ENCODE results near the gene DACT2.
"Not testable (repeated sequence)": the region's sequence is repeated elsewhere in the genome, so short reads cannot be mapped to it uniquely, and the experiment has no call there.

Gene DACT2

GRCh38 chr6:168280020-168280898, 39.3 kb downstream of the DACT2 start:
- DNase-seq, result no peak

- DNase-seq, result no peak
Measured at GRCh38 chr6:168279403-168279935, 40.1 kb downstream of the DACT2 start.

- DNase-seq, result no peak
Measured at GRCh38 chr6:168278904-168279303, 40.7 kb downstream of the DACT2 start.

- DNase-seq, result no peak
Measured at GRCh38 chr6:168277274-168277669, 42.3 kb downstream of the DACT2 start.

- no peak for DNase-seq
Measured at GRCh38 chr6:168276576-168277273, 42.9 kb downstream of the DACT2 start.

DNA sequence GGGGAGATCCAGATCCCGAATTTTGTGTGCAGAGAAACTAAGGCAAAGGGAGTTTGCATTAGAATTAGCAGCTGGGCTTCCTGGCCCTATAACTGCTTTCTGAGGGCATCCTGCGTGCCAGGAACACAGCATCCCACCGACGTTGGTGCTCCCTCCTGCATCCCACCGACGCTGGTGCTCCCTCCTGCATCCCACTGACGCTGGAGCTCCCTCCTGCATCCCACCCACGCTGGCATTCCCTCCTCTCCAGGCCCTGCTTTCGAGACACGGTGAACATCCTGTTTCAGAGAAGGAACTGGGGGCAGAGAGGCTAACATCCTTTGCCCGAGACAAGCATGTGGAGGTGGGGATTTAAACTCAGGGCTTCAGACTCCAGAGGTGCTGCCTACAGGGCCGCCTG, 44.4 kb downstream of the DACT2 start:
- DNase-seq, result no peak

DNA sequence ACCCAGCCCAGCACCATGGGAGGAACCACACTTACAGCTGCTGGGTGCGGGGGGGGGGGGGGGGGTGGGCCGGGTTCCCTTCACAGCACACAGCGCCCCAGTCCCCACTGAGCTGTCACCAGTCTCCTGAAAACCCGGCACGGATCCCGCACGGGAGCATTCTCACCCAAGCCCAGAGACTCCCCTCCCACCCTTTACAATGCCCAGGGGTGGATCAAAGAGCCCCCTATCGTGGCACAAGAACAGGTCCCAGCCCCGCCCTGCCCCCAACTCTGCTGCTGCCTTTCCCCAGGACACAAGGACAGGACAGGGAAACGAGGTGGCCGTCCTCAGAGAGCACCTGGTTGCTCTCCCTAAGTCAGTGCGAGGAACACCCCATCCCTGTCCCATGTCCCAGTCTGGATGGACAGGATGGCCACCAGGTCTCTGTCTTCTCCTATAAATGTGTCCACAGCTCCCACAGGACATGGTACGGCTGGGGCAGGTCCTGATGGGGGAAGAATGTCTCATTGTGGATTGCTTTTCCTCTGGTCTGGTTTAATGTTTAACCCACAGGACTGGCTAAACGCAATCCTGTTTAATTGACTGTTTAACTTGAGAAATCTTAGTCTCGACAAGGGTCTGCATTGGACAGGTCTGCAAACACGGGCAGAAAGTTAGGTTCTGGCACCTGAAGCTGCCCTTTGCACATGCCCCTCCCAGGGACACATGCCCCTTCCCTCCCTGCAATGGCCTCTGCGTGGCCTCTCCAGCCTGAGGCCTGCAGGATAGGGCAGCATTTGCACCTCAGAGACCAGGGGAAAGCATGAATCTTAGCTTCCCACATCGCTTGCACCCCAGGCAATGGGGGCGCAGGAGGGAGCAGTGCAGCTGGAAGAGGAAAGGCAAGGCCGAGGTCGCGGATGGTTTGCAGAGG, 45.3 kb downstream of the DACT2 start:
- DNase-seq, result no peak

DNA sequence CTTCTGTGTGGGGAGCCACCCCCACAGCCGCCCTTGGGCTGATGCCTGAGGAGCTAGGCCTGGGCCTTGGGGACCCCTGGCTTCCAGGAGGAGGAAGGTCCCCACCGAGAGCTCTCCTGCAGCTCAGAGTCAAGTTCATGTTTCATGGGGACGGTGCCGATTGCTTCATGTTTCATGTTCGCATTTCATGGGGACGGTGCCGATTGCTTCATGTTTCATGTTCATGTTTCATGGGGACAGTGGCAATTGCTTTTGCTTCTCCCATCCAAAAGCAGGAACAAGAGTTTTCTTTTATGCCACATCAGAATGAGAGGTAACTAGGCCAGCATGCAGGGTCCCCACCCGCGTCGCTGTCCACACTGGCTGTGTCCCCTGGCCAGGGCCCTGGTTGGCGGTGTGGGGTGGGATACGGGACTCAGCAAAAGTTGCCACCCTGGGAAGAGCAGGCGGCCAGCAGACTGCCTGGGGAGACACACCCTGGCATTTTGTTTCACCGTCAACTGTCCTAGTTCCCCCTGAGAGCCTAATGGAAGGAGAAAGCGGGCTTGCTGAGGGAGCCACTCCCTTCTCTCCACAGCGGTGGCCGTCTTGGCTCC, 46.0 kb downstream of the DACT2 start:
- DNase-seq, result no peak

DNA sequence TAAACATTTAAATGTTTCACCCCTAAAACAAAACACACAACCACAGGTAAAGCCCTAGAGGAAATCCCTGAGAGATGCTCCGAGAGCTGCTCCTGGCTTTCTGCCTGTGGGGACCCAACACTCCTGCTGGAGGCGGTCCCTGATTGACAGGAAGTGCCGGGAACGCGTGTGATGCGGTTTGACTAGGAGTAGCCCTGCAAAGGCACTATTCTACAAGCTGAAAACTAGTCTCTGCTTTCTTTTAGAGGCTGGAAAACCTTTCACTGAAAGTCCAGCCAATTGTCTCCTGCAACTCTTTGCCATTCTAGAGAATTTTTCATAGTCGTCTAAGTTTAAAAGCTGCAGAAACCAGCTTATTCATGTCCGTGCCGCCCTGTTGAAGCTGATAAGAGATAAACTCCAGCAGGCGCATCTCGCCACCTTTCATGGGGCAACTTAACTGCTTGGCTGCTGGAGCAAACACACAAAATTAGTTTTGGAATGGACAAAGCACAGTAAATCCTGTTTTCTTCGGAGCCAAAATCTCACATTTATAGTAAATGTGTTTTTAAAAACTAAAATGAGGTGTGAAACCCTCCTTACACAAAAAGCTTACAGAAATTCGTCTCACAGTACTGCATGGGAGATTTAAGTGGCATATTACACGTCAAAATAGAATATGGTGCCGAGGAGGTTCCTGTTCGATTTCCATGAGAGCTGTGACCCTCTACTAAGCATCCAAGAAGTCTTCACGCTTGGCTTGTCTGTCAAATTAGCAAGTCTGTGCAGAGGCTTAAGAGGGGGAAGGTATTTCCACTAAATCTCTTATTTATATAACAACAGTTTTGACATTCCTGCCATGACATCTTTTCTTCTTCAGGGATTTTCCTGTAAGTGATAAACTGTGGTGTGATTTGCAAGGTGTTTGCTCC, 46.9 kb downstream of the DACT2 start:
- no peak for DNase-seq

GRCh38 chr6:168270274-168271172, 49.1 kb downstream of the DACT2 start:
- DNase-seq, result no peak

DNA sequence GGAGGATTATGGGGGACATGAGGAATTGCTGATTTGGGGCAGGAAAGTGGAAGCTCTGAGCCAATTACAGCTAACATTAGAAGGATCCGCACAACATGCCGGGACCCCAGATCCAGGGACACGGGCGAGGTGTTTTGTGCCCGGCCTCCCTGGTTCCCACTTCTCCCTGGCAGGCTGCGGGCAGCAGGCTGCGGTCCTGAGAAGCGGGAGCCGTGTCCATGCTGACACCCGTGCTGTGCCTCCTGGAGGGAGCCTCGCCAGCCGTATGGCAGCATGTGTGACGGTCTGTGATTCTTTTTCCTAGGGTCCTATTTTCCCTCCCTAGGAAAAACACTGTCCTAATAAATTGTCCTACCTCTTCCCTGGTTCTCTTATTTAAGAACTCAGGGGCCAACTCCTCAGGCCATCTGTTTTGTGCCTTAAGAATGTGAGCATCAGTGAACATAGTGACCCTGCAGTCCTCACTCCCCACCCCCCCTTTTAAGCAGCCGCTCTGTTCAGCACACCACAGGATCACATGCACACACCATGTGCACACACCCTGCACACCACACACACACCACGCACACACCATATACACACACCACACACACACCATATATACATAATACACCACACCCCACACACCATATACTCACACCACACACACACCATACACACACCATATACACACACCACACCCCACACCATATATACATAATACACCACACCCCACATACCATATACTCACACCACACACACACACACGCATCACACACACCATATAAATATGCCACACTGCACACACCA, 49.9 kb downstream of the DACT2 start:
- no peak for DNase-seq

DNA sequence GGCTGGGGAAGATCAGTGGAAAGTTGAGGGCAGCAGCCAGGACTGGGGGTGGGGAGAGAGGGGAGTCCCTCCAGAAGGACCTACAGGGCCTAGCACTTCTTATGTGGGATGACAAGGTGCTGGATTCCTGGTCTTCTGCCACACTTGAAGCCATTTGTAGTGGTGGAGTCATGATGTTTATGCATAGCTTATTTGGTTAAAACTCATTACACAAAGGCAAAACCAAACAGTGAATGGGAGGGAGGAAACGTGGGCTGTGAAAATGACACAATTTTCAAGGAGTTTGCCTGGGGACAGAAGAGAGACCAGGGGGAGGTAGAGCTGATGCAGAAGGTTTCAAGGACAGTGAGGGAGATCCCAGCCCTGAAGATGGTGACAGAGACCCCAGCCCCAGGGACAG, 50.8 kb downstream of the DACT2 start:
- no peak for DNase-seq

GRCh38 chr6:168267779-168268178, 51.8 kb downstream of the DACT2 start:
- DNase-seq, result not testable (repeated sequence)

- no peak for DNase-seq
Measured at GRCh38 chr6:168265827-168266815, 53.5 kb downstream of the DACT2 start.

- no peak for DNase-seq
Measured at GRCh38 chr6:168265394-168265793, 54.2 kb downstream of the DACT2 start.

- no peak for DNase-seq
Measured at GRCh38 chr6:168264593-168265335, 54.8 kb downstream of the DACT2 start.

- no peak for DNase-seq
Measured at GRCh38 chr6:168263351-168263905, 56.1 kb downstream of the DACT2 start.

All from activated CD4-positive, alpha-beta T cell treated with anti-CD3 and anti-CD28 coated beads, Interleukin-2, amount 50 U/mL, for 4 hours (primary cell).